GM18907 (cell line): ENCODE data around the gene MARK4.
"Not testable (repeated sequence)": the region's sequence is repeated elsewhere in the genome, so short reads cannot be mapped to it uniquely, and the experiment has no call there.

ENCODE experiments used
- ATAC-seq: cut with Tn5 transposase; IDR thresholded peaks from one replicate; pipeline ENCODE4 v1.9.1; 2021; ENCODE audit warnings: mild to moderate bottlenecking, moderate library complexity; ENCODE audit not compliant: unreplicated experiment

Gene MARK4

GRCh38 chr19:45250832-45251451 lies at the start of gene MARK4:
TSS of gene MARK4 (plus strand) at chr19:45251271. CDS start at chr19:45251589, 318 bp downstream.
- no peak for ATAC-seq

GRCh38 chr19:45202637-45203036 lies 48.4 kb upstream of the MARK4 start:
- no peak for ATAC-seq

- no peak for ATAC-seq
These were observed 45.3 kb upstream of the MARK4 start for GRCh38 chr19:45205810-45206209.

- ATAC-seq = no peak
These were observed 44.7 kb upstream of the MARK4 start for GRCh38 chr19:45206328-45206727.

GRCh38 chr19:45211751-45212381 lies 39.2 kb upstream of the MARK4 start:
- ATAC-seq = no peak

GRCh38 chr19:45213031-45213430 lies 38.0 kb upstream of the MARK4 start:
- ATAC-seq = no peak

GRCh38 chr19:45215391-45216191 lies 35.5 kb upstream of the MARK4 start:
- no peak for ATAC-seq

GRCh38 chr19:45216667-45217066 lies 34.4 kb upstream of the MARK4 start:
- no peak for ATAC-seq

- ATAC-seq = no peak
These were observed 33.7 kb upstream of the MARK4 start for GRCh38 chr19:45217193-45217956.

- no peak for ATAC-seq
These were observed 33.1 kb upstream of the MARK4 start for GRCh38 chr19:45217957-45218334.

- no peak for ATAC-seq
These were observed 32.6 kb upstream of the MARK4 start for GRCh38 chr19:45218426-45218825.

GRCh38 chr19:45218911-45219743 lies 31.9 kb upstream of the MARK4 start:
- no peak for ATAC-seq

- ATAC-seq = no peak
These were observed 28.3 kb upstream of the MARK4 start for GRCh38 chr19:45222724-45223123.

- ATAC-seq = no peak
These were observed 27.2 kb upstream of the MARK4 start for GRCh38 chr19:45223879-45224278.

GRCh38 chr19:45224645-45225044 lies 26.4 kb upstream of the MARK4 start:
- no peak for ATAC-seq

- not testable (repeated sequence) for ATAC-seq
These were observed 22.0 kb upstream of the MARK4 start for GRCh38 chr19:45229056-45229455.

- ATAC-seq = no peak
These were observed 19.2 kb upstream of the MARK4 start for GRCh38 chr19:45231891-45232290.

- ATAC-seq = no peak
These were observed 16.8 kb upstream of the MARK4 start for GRCh38 chr19:45234089-45234869.

GRCh38 chr19:45235485-45235884 lies 15.6 kb upstream of the MARK4 start:
- ATAC-seq = no peak

GRCh38 chr19:45238556-45238955 lies 12.5 kb upstream of the MARK4 start:
- ATAC-seq = no peak
